IgD-negative memory B cell (primary cell): ENCODE measurements around the gene ZNF90. TPM values are rescaled to one million over a fixed set of nuclear protein-coding genes. Genes with fewer than 3 reads are reported as not detected.

Source experiments
- H3K27ac Mint-ChIP-seq, 3 donors: one replicate each; pipeline ENCODE4 v1.8.0; 2020 to 2022; ENCODE audit warnings: mild to moderate bottlenecking in 3 of 3, mixed read lengths in 3 of 3, moderate library complexity in 1 of 3
- H3K27me3 Mint-ChIP-seq: one replicate; pipeline ENCODE4 v1.8.0; 2021; ENCODE audit warnings: mixed read lengths
- H3K36me3 Mint-ChIP-seq: one replicate; pipeline ENCODE4 v1.8.0; 2020; ENCODE audit warnings: mild to moderate bottlenecking, mixed read lengths
- H3K4me1 Mint-ChIP-seq, 3 donors: one replicate each; pipeline ENCODE4 v1.8.0; 2020 to 2022; ENCODE audit warnings: mixed read lengths in 3 of 3, mild to moderate bottlenecking in 1 of 3
- H3K4me3 Mint-ChIP-seq, 4 donors: one replicate each; pipeline ENCODE4 v1.8.0; 2020 to 2022; ENCODE audit warnings: mild to moderate bottlenecking in 4 of 4, mixed read lengths in 4 of 4, moderate library complexity in 3 of 4
- H3K9me3 Mint-ChIP-seq, 3 donors: one replicate each; pipeline ENCODE4 v1.8.0; 2020 to 2021; ENCODE audit warnings: mixed read lengths in 3 of 3, mild to moderate bottlenecking in 1 of 3
- polyA plus RNA-seq: library from polyadenylated mRNA; unstranded; fragments of 300-500 nt; fragmentation: Illumina TruSeq; gene quantifications from one replicate; pipeline ENCODE4 v1.2.3, GENCODE V29; 2021

The ZNF90 gene
- polyA plus RNA-seq, 1 donor from 2014 or later, result 3.9 TPM

- Mint-ChIP-seq H3K36me3 (peaks cover 2% of the 10 kb centered on the region), H3K4me3 (no peak overlapping the region), H3K27me3 (no peaks in the 10 kb centered on the region), H3K9me3 (peaks cover 2 to 11% (median 5%) of the 10 kb centered on the region in 3 donors), H3K4me1 (no peaks in the 10 kb centered on the region), H3K27ac (no peak overlapping the region)
Measured at GRCh38 chr19:20153281-20153680, 75.5 kb downstream of the ZNF90 start.

GRCh38 chr19:20154636-20155035 is 76.8 kb downstream of the ZNF90 start:
- no peak overlapping the region for H3K27ac Mint-ChIP-seq

GRCh38 chr19:20162821-20163220 is 85.0 kb downstream of the ZNF90 start:
- Mint-ChIP-seq H3K27me3 (no peaks in the 10 kb centered on the region), H3K4me1 (peaks cover 15 to 27% (median 19%) of the 10 kb centered on the region in 3 donors), H3K27ac (peak overlapping the region in 1 of 3 donors; percentile 31), H3K9me3 (peaks cover 7 to 14% (median 8%) of the 10 kb centered on the region in 3 donors), H3K36me3 (peaks cover 10% of the 10 kb centered on the region), H3K4me3 (peak overlapping the region in 3 of 4 donors; percentile 64 to 82 (median 69))

More at GRCh38 chr19:20154636-20155035, 76.8 kb downstream of the ZNF90 start:
- no peaks in the 10 kb centered on the region for H3K27me3 Mint-ChIP-seq
- no peaks in the 10 kb centered on the region for H3K4me1 Mint-ChIP-seq
- H3K9me3 Mint-ChIP-seq, result peaks cover 2 to 18% (median 5%) of the 10 kb centered on the region in 3 donors
- H3K4me3 Mint-ChIP-seq, result peak overlapping the region in 1 of 4 donors; percentile 23
- peaks cover 9% of the 10 kb centered on the region for H3K36me3 Mint-ChIP-seq

- Mint-ChIP-seq H3K27me3 (no peaks in the 10 kb centered on the region), H3K36me3 (peaks cover 2% of the 10 kb centered on the region), H3K9me3 (peaks cover 5 to 8% (median 7%) of the 10 kb centered on the region in 3 donors), H3K27ac (peak overlapping the region in 2 of 3 donors; percentile 59 to 73), H3K4me1 (peaks cover 15 to 31% (median 19%) of the 10 kb centered on the region in 3 donors), H3K4me3 (peak overlapping the region in 1 of 4 donors; percentile 50)
Measured at GRCh38 chr19:20164456-20164855, 86.7 kb downstream of the ZNF90 start.

GRCh38 chr19:20165971-20166592 is 88.3 kb downstream of the ZNF90 start:
- Mint-ChIP-seq H3K36me3 (peaks cover 4% of the 10 kb centered on the region), H3K27ac (no peak overlapping the region), H3K4me1 (peaks cover 19 to 38% (median 26%) of the 10 kb centered on the region in 3 donors), H3K9me3 (peaks cover 4 to 7% (median 5%) of the 10 kb centered on the region in 3 donors), H3K4me3 (peak overlapping the region in 1 of 4 donors; percentile 50), H3K27me3 (no peaks in the 10 kb centered on the region)

GRCh38 chr19:20167020-20167644 is 89.3 kb downstream of the ZNF90 start, which contains the start of gene ZNF486:
Gene ZNF486 (plus strand): TSS chr19:20167214. CDS start chr19:20167331, 117 bp downstream.
- peaks cover 23 to 38% (median 28%) of the 10 kb centered on the region in 3 donors for H3K4me1 Mint-ChIP-seq
- peak within 1 kb of the TSS; percentile 66 to 97 (median 93) for H3K27ac Mint-ChIP-seq
- no peaks in the 10 kb centered on the region for H3K27me3 Mint-ChIP-seq
- H3K4me3 Mint-ChIP-seq, result peak within 1 kb of the TSS; percentile 92 to 100 (median 96)
- peaks cover 14% of the 10 kb centered on the region for H3K36me3 Mint-ChIP-seq
- peaks cover 5 to 9% (median 9%) of the 10 kb centered on the region in 3 donors for H3K9me3 Mint-ChIP-seq

GRCh38 chr19:20167651-20168122 is 89.9 kb downstream of the ZNF90 start:
- H3K4me3 Mint-ChIP-seq, result peak overlapping the region; percentile 92 to 100 (median 96)

More at GRCh38 chr19:20167651-20168122, 89.9 kb downstream of the ZNF90 start:
- Mint-ChIP-seq H3K27ac (peak overlapping the region; percentile 66 to 97 (median 93)), H3K4me1 (peaks cover 19 to 32% (median 27%) of the 10 kb centered on the region in 3 donors), H3K36me3 (peaks cover 15% of the 10 kb centered on the region), H3K9me3 (peaks cover 5 to 9% (median 8%) of the 10 kb centered on the region in 3 donors), H3K27me3 (no peaks in the 10 kb centered on the region)

Other genes with a start within 250 kb of the ZNF90 start
- 11.2 TPM for gene ZNF253, start 212.1 kb upstream of the ZNF90 start, polyA plus RNA-seq
- gene ZNF93, start 177.1 kb upstream of the ZNF90 start, polyA plus RNA-seq, result 11.2 TPM
- 3.7 TPM for gene ZNF682, start 38.5 kb upstream of the ZNF90 start, polyA plus RNA-seq
- 6.2 TPM for gene ZNF486, start 89.2 kb downstream of the ZNF90 start, polyA plus RNA-seq